Stimulated activated CD8-positive, alpha-beta memory T cell treated with anti-CD3 and anti-CD28 coated beads, Interleukin-15, amount 100 ng/mL, for 4 hours (primary cell): ENCODE results near the gene PRMT3.
"Not testable (repeated sequence)": the region's sequence is repeated elsewhere in the genome, so short reads cannot be mapped to it uniquely, and the experiment has no call there.

Experiments used
- DNase-seq, 2 donors: peaks; one replicate each; pipeline ENCODE4 v3.0.0-alpha.2; 2020; ENCODE audit warnings: low read depth in 2 of 2

The PRMT3 gene

DNA sequence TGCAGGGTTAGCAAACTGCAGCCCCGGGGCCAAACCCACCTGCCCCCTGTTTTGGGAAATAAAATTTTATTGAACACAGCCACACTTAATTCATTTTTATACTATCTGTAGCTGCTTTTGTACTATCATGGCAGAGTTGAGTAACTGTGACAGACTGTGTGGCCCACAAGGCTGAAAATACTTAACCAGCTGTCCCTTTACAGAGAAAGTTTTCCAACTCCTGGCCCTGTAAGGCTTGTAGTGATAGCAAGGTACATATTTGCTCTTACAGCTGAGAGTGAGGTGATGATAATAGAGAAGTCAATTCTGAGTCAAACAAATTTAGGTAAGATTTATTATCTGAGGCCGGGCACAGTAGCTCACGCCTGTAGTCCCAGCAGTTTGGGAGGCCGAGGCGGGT is 124.5 kb downstream of the PRMT3 start:
- DNase-seq, result no peak

DNA sequence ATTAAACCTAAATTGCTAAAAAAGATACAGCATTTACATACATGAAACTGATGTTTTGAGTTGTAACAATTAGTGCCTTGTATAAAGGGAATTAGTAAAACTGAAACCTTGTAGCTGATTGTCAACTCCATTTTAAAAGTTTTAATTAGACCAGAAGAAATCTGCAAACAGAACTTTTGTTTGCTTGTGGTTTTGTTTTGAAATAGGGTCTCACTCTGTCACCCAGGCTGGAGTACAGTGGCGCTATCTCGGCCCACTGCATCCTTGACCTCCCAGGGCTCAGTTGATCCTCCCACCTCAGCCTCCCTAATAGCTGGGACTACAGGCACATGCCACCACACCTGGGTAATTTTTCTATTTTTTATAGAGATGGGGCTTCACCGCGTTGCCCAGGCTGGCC is 125.4 kb downstream of the PRMT3 start:
- no peak for DNase-seq

DNA sequence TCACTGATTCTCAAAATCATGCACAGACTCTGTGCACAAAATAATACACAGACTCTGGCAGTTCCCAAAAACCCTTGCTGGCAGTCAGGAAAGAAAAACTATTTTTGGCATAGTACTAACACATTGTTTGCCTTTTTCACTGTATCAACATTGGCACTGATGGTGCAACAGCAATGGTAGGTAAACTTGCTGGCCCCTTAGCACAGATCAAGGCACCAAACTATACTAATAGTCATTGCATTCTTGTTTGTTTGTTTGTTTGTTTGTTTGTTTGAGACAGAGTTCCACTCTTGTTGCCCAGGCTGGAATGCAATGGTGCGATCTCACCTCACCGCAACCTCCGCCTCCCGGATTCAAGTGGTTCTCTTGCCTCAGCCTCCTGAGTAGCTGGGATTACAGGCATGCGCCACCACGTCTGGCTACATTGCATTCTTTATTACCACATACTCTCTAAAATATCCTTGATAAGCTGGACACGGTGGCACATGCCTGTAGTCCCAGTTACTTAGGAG is 130.9 kb downstream of the PRMT3 start:
- no peak for DNase-seq

DNA sequence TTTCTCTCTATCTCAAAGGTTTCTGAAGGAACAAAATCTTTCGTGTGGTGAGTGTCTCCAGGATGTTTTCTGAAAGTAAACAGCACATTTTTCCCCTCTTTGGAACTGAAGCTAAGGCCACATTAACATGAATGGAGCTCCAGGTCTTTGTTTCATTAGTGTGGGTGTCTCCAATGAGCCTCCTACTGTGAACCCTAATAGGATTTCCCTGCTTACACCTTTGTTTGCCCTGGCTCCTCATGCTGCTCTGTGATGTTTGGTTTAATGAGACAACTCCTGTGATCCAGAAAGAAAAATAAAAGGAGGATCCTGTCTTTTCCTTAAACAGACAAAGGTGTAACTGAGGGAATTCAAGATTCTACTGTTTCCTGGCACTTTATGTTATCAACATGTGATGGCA is 135.0 kb downstream of the PRMT3 start:
- DNase-seq, result no peak

DNA sequence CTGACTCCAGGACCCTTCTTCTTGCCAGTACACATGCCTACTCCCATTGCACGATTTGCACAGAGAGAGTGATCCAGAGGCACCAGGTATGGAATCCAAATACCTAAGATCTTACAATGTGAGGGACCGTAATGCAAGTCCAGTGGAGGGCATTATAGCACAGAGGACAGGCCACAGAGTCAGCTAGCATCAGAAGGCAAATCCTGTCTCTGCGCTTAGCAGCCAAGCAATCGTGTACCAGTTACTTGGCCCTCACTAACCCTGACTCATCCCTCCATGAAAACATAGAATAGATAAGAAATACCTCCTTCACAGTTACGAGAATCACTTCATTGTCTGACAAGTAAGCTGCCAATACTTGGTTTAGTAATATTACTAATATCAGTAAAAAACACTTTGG is 142.2 kb downstream of the PRMT3 start:
- no peak for DNase-seq

DNA sequence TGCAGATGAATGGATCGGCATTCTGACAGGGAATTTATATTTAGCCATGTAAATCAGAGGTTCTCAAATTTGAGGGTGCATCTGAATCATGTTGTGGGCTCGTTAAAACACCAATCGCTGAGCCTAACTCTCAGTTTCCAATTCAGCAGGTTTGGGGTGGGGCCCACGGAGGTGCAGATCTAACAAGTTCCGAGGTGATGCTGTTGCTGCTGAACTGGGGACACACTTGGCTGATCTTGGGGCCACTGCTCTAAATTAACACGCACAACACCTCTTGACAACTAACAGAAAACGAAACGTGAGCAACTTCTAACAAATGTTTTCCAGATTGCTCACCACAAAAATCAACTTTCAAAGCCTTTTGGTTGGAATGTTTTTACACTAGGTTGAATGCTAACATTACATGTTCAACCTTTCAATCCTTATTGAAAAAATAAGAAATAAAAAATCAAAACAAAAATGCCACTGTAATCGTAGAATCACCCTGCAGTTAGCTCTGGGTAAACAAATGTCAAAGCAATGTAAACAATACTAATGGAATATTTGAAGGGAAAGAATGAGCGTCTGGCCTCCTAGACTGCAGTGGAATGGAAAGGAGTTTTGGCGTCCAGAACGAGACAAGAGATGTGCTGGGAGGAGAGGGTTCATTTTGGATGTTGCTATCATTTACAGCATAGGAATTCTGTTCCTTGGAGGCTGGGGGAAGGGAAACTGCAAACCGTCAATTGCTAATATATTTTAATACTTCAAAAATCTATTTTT is 143.6 kb downstream of the PRMT3 start:
- no peak for DNase-seq

DNA sequence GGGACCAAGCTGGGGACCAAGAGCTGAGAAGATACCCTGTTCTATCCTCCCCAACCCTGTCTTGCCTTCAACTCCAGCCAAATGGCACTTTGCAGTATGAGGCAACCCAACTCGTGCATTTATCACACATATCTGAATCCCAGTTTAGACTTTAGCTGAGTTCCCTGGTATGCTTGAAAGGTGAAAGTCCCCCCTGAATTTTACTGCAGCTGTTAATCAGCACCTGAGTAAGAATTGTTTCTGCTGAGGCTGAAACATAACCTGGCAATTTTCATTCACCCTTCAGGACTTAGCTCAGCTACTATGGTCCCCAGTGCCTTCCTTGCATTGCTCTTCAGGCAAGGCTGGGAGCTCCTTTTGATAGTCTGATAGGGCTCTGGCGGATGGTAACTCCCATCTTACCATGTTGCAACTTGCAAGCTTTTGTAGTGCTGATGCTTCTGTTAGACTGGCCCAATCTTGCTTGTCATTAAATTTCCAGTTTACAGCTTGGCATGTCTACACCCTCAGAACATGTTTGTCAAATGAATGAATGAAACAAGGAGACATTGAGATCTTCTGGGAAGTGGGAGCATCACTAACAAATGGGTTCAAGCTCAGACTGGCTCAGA is 147.9 kb downstream of the PRMT3 start:
- no peak for DNase-seq

DNA sequence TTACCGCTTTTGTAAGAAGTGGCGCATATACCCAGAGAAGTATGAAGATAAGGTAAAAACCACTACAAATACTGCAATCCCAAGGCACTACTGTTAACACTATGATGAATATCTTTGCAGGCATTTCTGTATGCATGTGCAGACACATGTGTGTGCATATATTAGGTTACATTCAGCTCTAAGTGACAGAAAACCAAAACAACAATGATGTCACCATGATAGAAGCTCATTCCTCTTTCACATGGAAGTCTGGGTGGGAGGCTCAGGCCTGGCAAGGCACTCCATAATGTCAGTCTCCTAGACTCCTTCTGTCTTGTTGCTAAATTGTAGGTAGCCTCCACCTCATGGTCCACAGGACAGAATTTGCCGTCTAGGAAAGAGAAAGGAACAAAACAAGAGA is 148.8 kb downstream of the PRMT3 start:
- no peak for DNase-seq

DNA sequence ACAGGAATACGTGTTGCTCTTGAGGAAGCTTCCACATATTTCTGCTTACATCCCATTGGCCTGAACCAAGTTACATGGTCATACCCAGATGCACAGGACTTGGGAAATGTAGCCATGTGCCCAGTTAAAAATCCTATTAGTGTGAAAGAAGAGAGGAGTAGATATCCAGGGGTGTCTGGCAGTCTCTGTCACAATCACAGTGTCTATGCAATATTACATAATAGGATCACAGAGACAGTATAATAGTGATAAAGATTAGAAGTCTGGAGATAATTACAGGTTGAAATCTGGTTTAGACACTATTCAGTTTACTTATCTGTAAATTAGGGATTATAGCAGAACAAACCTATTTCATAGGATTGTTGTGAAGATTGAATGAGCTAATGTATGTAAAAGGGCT is 149.3 kb downstream of the PRMT3 start:
- DNase-seq, result no peak

DNA sequence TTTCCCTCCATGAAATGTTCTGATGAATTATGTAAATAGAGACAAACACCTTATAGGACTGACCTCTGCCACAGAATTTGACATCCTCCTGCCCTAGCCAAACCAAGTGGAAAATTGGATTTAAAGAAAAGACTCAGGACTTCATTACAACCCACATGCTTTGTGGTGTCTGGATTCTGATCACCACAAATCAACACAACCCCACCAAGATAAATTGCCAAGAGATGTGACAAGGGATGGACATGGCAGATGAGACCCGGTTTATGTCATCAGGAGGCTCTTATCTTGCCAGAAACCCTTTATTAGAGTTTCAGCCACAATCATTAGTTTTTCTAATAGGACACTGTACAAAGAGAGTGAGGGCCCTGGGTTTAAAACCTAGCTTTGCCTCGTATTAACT is 154.0 kb downstream of the PRMT3 start:
- no peak for DNase-seq

DNA sequence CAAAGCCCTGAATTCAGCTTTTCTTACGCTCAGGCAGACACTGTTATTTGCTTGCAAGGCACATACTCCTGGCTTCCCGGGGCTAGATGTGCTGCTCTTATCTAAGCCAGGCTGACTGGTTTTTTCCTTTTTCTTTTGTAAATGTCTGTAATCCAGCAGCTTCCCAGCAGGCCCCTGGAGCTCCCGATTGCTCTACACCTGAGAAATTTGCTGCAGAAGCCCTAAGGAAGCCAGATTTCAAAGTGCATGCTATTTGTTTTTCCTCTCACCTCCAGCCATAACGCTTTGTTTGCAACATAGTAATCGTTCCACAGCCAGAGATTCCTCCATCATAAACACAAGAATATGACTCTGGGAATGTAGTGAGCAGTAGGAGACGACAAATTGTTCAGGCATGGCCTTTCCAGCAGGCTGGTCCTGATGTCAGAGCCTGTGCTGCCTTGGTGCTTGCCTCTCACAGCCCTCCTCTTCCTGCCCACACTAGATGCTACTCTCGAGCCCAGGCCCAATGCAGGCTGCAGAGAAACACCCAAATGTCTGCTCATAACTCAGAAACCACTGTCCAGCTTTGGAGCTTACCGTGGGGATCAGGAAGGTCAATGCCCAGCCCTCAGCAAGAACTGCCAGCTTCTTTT is 157.2 kb downstream of the PRMT3 start:
- DNase-seq, result no peak

DNA sequence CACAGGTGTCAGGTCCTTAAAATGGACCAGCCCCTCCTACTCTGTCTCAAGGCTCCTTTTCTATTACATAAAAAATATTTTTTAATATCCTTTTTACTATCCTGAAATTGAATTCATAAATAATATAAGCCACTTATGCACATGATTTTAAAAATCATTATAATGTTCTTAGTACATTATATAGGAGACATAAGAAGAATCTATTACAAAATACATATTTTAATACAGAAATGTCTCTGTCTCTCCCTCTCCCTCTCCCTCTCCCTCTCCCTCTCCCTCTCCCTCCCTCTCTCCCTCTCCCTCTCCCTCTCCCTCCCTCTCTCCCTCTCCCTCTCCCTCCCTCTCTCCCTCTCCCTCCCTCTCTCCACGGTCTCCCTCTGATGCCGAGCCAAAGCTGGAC is 159.9 kb downstream of the PRMT3 start:
- no peak for DNase-seq

DNA sequence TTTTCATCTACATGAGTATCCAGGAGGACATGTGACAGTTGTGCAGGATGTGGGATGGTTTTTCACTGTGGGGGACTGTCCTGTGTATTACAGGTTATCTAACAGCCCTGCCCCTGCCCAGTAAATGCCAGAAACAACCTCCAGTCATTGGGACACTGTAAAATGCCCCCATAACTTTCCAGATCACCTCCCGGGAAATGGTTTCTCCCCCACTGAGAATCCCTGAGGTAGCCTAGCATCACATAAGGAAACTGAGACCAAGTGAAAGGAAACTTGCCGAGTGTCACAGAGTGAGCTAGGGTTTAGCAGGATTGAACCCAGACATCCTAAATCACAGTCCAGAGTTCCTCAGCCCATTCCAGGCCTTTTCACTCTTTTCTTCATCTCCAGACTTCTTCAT is 163.6 kb downstream of the PRMT3 start:
- no peak for DNase-seq

DNA sequence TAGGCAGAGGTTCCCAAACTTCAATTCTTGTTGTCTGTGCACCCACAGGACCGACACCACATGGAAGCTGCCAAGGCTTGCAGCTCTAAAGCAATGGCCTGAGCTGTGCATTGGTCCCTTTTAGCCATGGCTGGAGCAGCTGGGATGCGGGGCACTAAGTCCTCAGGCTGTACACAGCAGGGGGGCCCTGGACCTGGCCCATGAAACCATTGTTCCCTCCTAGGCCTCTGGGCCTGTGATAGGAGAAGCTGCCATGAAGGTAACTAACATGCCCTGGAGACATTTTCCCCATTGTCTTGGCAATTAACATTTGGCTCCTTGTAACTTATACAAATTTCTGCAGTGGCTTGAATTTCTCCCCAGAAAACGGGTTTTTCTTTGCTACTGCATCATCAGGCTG is 168.3 kb downstream of the PRMT3 start:
- no peak for DNase-seq

DNA sequence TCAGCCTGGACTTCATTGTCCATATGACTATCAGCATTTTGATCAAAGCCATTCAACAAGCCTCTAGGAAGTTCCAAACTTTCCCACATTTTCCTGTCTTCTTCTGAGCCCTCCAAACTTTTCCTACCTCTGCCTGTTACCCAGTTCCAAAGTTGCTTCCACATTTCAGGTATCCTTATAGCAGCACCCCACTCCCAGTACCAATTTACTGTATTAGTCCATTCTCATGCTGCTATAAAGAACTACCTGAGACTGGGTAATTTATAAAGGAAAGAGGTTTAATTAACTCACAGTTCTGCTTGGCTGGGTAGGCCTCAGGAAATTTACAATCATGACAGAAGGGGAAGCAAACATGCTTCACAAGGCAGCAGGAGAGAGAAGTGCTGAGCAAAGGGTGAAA is 168.9 kb downstream of the PRMT3 start:
- DNase-seq, result not testable (repeated sequence)

DNA sequence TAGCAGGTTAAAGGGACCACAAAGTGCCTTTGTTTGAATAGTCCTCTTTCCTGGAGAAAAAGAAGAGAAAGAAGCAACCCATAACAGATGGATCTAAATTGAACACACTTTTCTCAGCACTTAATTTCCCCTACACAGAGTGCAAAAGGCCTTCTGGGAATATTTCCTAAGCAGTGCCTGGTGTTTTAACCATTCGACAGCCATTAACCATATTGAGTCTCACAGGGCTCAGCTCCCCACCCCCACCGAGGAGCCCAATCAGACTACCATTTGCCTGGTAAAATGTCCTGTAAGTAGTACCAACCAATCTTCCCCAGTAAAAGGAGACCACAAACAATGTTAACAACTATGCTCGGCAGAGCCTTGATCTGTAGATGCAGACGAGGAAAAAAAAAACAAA is 171.2 kb downstream of the PRMT3 start:
- DNase-seq, result no peak
